HG03460 (cell line): ENCODE results near the gene GRK1.

Source experiments
- ATAC-seq: cut with Tn5 transposase; IDR thresholded peaks from one replicate; pipeline ENCODE4 v1.9.1; 2021; ENCODE audit not compliant: unreplicated experiment

The GRK1 gene

DNA sequence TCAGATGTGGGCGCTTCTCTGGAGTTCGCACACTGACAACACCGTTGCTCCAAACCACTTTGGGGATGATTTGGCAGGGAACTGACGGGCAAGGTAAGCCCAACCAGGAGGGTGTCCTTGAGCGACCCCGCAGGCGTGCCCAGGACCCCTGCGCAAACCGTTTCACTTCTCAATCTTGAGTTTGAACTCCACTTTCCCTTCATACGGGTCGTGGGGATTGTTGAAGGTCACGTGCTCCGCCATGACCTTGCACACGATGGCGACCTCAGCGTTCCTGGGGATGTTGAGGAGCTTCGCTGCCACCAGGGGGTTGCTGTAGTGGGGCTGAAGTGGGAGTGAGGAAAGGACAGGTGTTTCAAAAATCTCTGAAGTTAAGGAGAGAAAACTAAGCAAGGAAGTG lies 17.8 kb upstream of the GRK1 start:
- no peak for ATAC-seq

- ATAC-seq = no peak
Measured at GRCh38 chr13:113650275-113650674, 16.7 kb upstream of the GRK1 start.

DNA sequence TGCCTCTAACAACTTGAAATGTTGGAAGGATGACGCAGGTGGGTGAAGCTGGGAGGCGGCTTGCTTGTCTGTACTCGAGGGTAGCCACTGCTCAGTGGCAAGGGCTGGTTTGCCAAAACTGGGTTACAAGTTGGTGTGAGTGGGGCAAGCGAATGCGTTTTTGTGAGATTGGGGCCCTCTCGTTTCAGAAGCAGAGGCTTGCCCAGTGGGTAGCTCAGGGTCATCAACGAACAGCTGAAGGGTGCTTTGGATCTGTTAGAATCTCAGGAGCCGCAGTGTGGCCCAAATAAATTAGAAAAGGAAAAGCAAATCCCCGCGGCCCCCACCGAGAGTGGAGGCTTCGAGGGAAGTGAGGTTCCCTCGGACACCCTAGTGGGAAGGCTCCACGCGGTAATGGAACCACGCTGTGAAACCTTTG lies 16.3 kb upstream of the GRK1 start:
- no peak for ATAC-seq

DNA sequence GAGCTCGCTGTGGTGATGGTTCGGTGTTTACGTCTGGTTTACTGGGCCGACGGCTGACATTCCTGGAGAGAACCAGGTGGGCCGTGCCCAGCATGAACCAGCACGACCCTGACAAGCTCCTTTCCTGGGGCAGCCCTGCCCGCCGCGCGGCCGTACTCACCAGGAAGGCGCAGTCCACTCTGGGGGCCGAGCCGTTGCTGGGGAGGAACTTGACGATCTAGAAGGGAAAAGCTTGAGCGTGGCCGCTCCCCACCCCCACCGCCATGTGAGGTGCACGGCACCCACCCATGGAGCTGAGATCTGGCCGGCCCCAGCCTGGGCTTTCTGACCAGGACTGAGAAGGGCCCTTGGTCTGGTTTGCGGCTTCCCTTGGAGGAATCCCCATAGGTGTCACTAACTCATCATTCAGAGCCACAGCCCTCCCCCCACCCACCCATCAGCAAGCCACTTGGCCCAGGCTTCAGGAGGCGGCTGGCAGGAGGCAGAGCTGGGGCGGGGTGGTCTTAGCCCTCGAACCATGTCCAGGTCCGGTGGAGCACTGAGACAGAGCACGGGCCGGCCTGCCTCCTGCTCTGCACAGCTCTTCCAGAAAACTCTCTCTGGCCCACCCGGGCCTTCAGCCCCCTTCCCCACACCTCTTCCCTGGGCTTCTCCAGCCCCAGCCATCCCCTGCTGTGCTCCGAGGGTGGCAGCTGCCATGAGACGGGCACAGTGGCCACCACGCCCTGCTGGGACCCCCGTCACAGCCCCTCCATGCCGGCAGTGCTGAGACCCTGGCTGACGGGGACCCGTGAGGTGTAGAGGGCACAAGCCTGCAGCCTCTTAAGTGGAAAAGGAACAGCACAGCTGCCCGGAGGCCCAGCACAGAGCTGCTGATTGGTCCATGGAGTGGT lies 15.3 kb upstream of the GRK1 start:
- ATAC-seq = no peak

- ATAC-seq = no peak
Measured at GRCh38 chr13:113652404-113653263, 14.4 kb upstream of the GRK1 start.

DNA sequence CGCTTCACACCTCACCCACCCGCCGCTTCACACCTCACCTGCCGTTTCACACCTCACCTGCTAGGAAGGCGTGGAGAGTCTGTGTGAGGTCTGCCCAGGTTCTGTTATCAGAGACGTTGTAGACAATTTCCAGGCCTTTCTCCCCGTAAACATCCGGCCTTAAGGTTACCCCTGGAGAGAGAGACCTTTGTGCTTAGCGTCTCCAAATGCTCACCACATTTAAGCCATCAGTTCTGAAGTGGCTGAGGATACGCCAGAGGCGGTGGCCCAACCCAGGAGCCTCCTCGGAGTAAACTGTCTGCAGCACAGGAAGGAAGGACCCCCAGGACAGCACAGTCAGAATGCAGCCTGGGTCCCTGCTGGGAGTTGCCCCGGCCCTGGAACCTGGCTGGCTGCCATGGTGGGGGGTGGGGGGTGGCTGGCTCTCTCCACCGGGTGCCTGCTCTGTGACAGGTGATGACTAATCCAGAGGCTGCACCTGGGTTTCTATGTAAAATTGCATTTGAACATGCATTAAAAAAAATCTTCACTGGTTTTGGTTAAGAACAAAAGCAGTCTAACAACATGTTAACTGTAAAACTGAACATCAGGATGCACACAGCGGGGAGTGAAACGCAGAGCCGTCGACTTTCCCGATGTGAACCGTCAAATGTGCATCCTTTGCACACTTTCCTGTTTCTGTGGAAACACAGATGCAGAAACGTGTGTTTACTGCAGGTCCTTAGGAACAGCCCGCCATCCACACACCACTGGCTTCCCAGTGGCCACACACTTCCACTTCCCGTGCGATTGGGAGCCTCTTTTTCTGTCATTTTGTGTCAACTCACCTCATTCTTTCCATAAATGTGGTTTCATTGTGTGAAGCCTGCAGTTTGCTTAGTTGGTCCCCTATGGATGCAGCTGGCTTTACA lies 13.5 kb upstream of the GRK1 start:
- ATAC-seq = no peak

DNA sequence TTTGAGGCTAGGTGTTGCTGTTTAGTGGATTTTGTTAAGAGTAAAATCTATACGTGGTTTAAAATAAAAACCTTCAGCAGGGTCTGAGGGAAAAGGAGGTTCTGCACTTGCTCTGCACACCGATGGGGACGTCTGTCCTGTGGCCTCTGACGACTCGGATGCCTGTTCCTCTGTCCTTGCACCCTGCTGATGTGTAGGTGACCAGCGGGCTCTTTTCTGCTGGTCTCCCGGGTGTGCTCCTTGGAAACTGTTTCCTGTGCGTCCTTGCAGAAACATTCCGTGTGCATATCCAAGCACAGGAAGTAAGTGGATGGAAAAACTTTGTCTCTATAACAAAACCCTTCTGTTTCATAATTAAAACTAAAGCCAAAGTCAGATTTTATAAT lies 12.9 kb upstream of the GRK1 start:
- ATAC-seq = no peak

- no peak for ATAC-seq
Measured at GRCh38 chr13:113654591-113655345, 12.3 kb upstream of the GRK1 start.

DNA sequence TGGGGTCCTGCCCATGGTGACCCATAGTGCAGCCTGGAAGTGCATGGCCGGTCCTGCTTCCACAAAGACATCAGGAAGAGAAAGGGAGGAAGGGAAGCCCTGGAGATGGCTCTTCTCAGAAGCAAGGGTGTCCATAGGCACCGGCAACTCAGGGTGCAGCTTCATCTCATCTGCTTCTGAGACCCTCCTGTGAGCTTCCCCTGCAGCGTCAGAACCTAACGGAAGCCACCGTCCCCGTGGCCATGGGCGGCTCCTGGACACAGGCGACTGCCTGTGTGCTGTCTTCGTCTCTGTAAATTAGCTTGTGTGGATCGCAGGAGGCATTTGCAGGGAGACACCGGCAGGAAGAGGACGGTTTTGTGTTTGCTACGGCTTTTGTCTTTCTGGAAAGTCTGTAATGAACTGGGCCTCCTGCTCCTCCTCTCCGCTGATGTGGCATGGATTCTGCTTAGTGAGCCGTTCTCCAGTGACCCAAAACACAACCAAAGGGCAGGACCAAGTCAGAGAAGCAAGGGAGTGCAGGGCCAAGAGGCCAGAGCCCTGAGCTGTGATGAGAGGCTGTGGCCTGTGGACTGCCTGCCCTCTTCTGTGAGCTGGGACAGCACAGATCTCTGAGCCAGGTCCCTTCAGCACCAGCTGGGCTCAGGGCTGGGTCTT lies 11.5 kb upstream of the GRK1 start:
- ATAC-seq = no peak

- ATAC-seq = no peak
Measured at GRCh38 chr13:113656003-113656588, 10.9 kb upstream of the GRK1 start.

DNA sequence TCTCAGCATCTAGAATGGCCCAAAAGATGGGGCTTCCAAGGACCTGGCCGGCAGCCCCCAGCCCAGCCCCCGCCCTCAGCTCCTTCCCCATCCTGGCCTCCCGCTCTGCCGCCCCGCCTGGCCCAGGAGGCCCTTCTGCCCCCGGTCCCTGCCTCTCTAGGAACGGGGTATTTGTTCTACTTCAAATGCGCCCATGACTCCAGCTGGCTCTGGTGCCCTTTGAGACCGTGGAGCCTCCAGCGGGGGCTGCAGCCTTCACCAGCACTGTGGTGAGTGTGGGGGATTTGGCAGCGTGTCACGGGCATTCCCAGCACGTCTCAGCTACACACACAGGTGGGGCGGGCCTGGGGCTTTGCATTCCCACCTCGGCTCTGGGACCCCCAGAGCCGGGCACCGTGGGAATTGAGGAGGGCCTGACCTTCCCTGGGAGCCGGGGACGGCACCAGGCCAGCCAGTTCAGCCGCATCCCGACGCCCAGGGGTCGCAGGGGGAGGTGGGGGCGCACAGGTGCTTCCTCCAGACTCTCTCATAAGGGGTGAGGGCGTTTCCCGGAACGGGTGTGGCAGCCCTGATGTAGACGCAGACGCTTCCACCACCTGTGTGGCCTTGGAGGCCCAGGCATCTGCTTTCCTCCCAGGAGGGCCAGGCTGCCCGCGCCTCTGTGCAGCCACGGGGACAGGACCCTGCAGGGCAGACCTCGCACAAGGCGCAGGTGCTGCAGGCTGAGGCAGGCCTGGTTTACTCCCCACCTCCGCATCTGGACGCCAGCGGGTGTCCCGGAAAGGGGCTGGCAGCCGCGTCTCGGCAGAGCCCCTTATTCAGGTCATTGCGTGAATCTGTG lies 10.0 kb upstream of the GRK1 start:
- ATAC-seq = no peak

GRCh38 chr13:113657851-113658741 lies 8.9 kb upstream of the GRK1 start, which contains the start of gene ATP4B:
ATP4B (minus strand) TSS chr13:113658198; CDS start chr13:113658144, 54 bp downstream.
- ATAC-seq = no peak

- no peak for ATAC-seq
Measured at GRCh38 chr13:113658836-113659235, 8.2 kb upstream of the GRK1 start.

DNA sequence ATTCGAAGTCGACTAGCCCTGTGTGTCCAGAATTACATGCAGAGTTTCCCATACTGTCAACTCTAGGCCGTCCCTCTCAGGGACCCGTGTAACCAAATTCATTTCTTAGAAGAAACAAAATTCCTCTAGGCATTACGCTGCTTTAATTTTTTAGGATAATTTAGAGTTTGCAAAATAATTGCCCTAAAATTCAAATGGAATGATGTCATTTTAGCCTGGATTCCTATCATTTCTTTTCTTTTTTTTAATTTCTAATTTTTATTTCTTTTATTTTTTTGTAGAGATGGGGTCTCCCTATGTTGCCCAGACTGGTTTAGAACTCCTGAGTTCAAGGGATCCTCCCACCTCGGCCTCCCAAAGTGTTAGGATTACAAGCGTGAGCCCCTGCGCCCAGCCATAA lies 7.7 kb upstream of the GRK1 start:
- ATAC-seq = no peak

GRCh38 chr13:113660066-113660465 lies 7.0 kb upstream of the GRK1 start:
- ATAC-seq = no peak

GRCh38 chr13:113661509-113661908 lies 5.5 kb upstream of the GRK1 start:
- ATAC-seq = no peak

DNA sequence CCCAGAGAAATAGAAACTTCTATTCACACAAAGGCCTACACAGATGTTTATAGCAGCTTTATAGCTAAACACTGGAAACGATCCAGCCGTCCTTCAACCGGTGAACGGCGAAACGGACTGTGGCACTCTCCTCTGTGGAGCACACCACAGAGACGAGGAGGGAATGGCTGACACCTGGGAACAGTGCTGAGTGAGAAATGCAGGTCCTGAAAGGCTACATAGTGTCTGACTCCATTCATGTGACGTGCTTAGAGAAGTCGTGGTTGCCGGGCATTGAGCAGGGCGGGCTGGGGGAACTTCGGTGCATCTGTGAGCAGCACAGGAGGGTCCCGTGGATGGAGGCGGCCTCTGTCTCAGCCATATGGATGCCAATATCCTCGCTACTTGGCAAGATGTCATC lies 3.1 kb upstream of the GRK1 start:
- ATAC-seq = no peak
